ENCODE results near the gene PARP1. TPM values are rescaled to one million over a fixed set of nuclear protein-coding genes. Genes with fewer than 3 reads are reported as not detected.

PARP1 gene
- total RNA-seq, 1 donor from 2014 or later = 190 TPM

- TF ChIP-seq, protein P1, sequence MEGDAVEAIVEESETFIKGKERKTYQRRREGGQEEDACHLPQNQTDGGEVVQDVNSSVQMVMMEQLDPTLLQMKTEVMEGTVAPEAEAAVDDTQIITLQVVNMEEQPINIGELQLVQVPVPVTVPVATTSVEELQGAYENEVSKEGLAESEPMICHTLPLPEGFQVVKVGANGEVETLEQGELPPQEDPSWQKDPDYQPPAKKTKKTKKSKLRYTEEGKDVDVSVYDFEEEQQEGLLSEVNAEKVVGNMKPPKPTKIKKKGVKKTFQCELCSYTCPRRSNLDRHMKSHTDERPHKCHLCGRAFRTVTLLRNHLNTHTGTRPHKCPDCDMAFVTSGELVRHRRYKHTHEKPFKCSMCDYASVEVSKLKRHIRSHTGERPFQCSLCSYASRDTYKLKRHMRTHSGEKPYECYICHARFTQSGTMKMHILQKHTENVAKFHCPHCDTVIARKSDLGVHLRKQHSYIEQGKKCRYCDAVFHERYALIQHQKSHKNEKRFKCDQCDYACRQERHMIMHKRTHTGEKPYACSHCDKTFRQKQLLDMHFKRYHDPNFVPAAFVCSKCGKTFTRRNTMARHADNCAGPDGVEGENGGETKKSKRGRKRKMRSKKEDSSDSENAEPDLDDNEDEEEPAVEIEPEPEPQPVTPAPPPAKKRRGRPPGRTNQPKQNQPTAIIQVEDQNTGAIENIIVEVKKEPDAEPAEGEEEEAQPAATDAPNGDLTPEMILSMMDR (conservative IDR thresholded peaks at IDR 0.05; ENCODE audit: low read depth, low read length) = no peak
- no peak for DNase-seq (ENCODE audit: low read depth)
- H3K4me3 ChIP-seq (ENCODE audit: low read depth, low read length) = no peak overlapping the region
These were observed 6.3 kb downstream of the PARP1 start for GRCh38 chr1:226401355-226402303.

DNA sequence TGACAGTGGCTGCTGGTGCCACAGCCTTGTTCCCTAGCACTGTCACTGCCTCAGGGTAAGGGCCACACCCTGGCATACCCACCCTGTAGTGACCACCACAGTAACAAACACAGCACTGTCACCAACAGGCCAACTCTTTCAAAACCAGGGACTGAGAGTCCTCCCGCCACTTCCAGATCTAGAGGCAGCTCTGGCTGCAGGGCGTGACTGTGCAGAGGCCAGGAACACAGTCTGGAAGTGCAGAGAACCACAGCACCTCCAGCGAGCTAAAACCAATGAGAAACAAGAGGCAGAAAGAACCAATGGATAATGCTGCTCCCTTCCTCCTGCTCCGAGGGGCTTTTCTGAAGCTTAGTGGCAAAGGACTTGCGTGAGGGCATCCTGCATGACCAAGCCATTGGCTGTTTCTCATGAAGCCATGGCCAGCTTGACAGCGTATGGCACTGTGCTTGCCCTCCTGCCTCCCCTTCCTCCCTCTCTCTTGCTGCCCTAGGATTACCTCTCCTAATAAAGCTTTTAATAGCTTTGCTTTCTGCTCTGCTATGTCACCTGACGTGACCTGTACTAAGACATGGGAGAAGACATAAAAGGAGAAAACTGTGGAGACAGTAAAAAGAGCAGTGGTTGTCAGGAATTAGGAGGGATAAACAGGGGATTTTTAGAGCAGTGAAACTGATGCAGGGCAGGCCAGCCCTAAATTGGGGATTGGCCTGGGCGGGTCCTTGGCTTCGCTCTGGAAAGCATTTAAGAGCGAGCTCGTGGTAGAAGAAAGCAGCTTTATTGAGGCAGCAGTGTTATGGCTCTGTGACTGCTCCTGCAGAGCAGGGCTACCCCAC, 7.2 kb downstream of the PARP1 start:
- TF ChIP-seq, protein P1 (conservative IDR thresholded peaks at IDR 0.05; ENCODE audit: low read depth, low read length) = no peak
- H3K4me3 ChIP-seq (ENCODE audit: low read depth, low read length) = no peak overlapping the region
- DNase-seq (ENCODE audit: low read depth) = no peak

GRCh38 chr1:226397955-226398636, 9.8 kb downstream of the PARP1 start:
- TF ChIP-seq, protein P1 (conservative IDR thresholded peaks at IDR 0.05; ENCODE audit: low read depth, low read length) = no peak
- no peak overlapping the region for H3K4me3 ChIP-seq (ENCODE audit: low read depth, low read length)
- DNase-seq (ENCODE audit: low read depth) = no peak

DNA sequence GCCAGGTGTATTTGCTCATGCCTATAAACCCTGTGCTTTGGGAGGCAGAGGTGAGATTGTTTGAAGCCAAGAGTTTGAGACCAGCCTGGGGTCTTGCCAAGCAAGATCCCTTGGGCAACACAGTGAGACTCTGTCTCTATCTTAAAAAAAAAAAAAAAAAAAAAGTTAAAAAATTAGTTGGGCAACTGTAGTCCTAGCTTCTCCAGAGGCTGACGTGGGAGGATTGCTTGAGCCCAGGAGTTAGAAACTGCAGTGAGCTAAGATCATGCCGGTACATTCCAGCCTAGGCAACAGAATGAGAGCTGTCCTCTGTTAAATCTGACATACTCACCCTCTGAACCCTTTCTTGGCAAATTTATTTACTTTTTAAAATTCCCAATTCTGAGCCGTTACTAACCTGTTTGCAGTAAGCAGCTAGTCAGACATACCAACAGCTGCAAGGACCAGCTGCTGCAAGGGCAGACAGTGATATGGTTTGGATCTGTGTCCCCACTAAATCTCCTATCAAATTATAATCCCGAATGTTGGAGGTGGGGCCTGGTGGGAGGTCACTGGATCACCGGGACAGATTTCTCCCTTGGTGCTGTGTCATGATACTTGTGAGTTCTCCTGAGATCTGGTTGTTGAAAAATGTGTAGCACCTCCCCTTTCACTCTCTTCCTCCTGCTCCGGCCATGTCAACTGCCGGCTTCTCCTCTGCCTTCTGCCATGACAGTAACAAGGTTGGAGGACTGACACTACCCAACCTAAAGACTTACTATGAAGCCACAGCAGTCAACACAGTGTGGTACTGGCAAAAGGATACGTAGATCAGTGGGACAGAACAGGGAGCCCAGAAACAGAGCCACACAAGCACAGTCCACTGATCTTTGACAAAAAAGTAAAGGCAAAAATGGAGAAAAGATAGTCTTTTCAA, 10.6 kb downstream of the PARP1 start:
- no peak for DNase-seq (ENCODE audit: low read depth)
- no peak overlapping the region for H3K4me3 ChIP-seq (ENCODE audit: low read depth, low read length)
- TF ChIP-seq, protein P1 (conservative IDR thresholded peaks at IDR 0.05; ENCODE audit: low read depth, low read length) = no peak

DNA sequence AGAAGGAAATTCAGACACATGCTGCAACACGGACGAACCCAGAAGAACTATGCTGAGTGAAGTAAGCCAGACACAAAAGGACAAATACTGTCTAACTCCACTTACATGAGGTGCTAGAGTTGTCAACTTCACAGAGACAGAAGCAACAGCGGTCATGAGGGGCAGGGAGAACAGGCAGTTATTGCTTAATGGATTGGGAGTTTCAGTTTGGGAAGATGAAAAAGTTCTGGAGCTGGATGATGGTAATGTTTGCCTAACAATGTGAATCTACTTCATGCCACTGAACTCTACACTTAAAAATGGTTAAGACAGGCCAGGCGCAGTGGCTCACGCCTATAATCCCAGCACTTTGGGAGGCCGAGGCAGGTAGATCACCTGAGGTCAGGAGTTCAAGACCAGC, 12.1 kb downstream of the PARP1 start:
- no peak overlapping the region for H3K4me3 ChIP-seq (ENCODE audit: low read depth, low read length)
- TF ChIP-seq, protein P1 (conservative IDR thresholded peaks at IDR 0.05; ENCODE audit: low read depth, low read length) = no peak
- no peak for DNase-seq (ENCODE audit: low read depth)

DNA sequence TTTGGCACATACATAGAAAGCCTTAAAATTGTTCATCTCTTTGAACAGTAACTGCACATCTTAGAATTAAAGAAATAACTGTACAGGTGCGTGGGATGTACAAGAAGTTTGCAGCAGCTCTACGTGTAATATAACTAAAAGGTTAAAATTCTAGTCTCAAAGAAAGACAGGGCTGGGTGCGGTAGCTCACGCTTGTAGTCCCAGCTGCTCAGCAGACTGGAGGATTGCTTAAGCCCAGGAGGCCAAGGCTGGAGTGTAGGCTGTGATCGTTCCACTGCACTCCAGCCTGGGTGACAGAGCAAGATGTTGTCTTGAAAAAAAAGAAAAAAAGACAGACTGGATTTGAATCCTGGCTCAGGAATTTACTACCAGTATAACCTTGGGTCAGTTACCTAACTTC, 13.4 kb downstream of the PARP1 start:
- no peak for DNase-seq (ENCODE audit: low read depth)
- TF ChIP-seq, protein P1 (conservative IDR thresholded peaks at IDR 0.05; ENCODE audit: low read depth, low read length) = no peak
- no peak overlapping the region for H3K4me3 ChIP-seq (ENCODE audit: low read depth, low read length)

All from epithelial cell of proximal tubule (primary cell).